ENCODE results near the gene SLC2A14.

GRCh38 chr12:7869137-7869536 lies 3.6 kb downstream of the SLC2A14 start:
- TF ChIP-seq CTCF (IDR thresholded peaks at IDR 0.05; ENCODE audit: insufficient read depth, low read length): no peak
- no peak for TF ChIP-seq GABPA (IDR thresholded peaks at IDR 0.05; ENCODE audit: low read depth)
- TF ChIP-seq POLR2AphosphoS5 (IDR thresholded peaks at IDR 0.05; ENCODE audit: low read depth): no peak
